H1 (cell line): ENCODE data around the gene NUP188. TPM values are rescaled to one million over a fixed set of nuclear protein-coding genes. Genes with fewer than 3 reads are reported as not detected.

Source experiments
- ATF2 ChIP-seq: IDR thresholded peaks from 2 replicates; pipeline ENCODE4 v1.6.1; 2012; ENCODE audit warnings: low read length, inconsistent platforms
- CTCF ChIP-seq, 3 experiments: IDR thresholded peaks; 1 replicate in 2 of 3; 2 replicates in 1 of 3; pipeline versions ENCODE4 v1.5.1 to v1.6.1; 2011; ENCODE audit warnings: low read length in 3 of 3, mild to moderate bottlenecking in 3 of 3, inconsistent platforms in 2 of 3, low read depth in 1 of 3, moderate library complexity in 1 of 3; ENCODE audit not compliant: insufficient read depth in 1 of 3; ENCODE audit errors: control extremely low read depth in 1 of 3
- JUN ChIP-seq: IDR thresholded peaks from 2 replicates; pipeline ENCODE4 v1.6.1; 2011; ENCODE audit warnings: low read depth, mild to moderate bottlenecking, improper control_type of control experiment, low read length
- MAFK ChIP-seq: IDR thresholded peaks from 2 replicates; pipeline ENCODE4 v1.6.1; 2012; ENCODE audit warnings: low read depth, mild to moderate bottlenecking, improper control_type of control experiment, low read length
- RBBP5 ChIP-seq: IDR thresholded peaks from 2 replicates; pipeline ENCODE4 v1.7.1; 2012; ENCODE audit warnings: low read depth, mild to moderate bottlenecking, inconsistent platforms, low read length, moderate library complexity, borderline replicate concordance
- RNF2 ChIP-seq: fragments of 200-900, 300-1000 bp; sonication (generic); IDR thresholded peaks from 2 replicates; pipeline ENCODE4 v1.7.1; 2016; ENCODE audit warnings: borderline replicate concordance, low read depth, mild to moderate bottlenecking, antibody characterized with exemption, low read length; ENCODE audit not compliant: poor library complexity, severe bottlenecking; ENCODE audit errors: missing control alignments
- SAP30 ChIP-seq: fragments of 300-600 bp; sonication (generic); IDR thresholded peaks from 2 replicates; pipeline ENCODE4 v1.7.1; 2012; ENCODE audit warnings: low read length, moderate library complexity, mild to moderate bottlenecking, inconsistent platforms; ENCODE audit not compliant: insufficient read depth, insufficient replicate concordance
- polyA plus RNA-seq, 7 experiments: library from polyadenylated mRNA; depleted of rRNA in 3 of 7; stranded (reverse) in 5 of 7; unstranded in 2 of 7; fragments of >200 nt in 5 of 7; fragments of 200-250 nt in 2 of 7; gene quantifications; 1 replicate in 5 of 7; 2 replicates in 1 of 7; 4 replicates in 1 of 7; pipeline versions ENCODE4 v1.2.1 to v1.2.3, GENCODE V29; 2011 to 2013; ENCODE audit warnings: missing spikeins in 2 of 7, mixed read lengths in 2 of 7
- total RNA-seq: library from RNA; stranded (reverse); fragmentation: NEBNext Ultra II Directional; extraction: Animal tissue kit (Norgen Biotek cat#: 25700); gene quantifications from 2 replicates; pipeline ENCODE4 v1.2.1, GENCODE V29; 2021

The NUP188 gene
- total and polyA plus RNA-seq, 2 of the 8 experiments (the other 6 are each of a cell fraction or from before 2014, with no cell fraction given), result 90.1 to 111 TPM

- TF ChIP-seq RNF2 (no peak), MAFK (no peak), SAP30 (no peak), CTCF (IDR thresholded peaks at IDR 0.05; ENCODE audit: control extremely low read depth in 1 of 3, insufficient read depth in 1 of 3, low read depth in 1 of 3, low read length in 3 of 3) (no peak), JUN (no peak), ATF2 (no peak), RBBP5 (no peak)
Observed at GRCh38 chr9:129005336-129005997, 58.0 kb downstream of the NUP188 start (continued).
